Liver (tissue), 3 donors: ENCODE data around the gene PPP6R2.

ENCODE experiments used
- GABPA ChIP-seq, 2 donors: IDR thresholded peaks in 1 of 2; conservative IDR thresholded peaks in 1 of 2; 2 replicates each; pipeline ENCODE4 v1.6.1; 2016; ENCODE audit warnings: antibody characterized with exemption in 2 of 2, mild to moderate bottlenecking in 1 of 2, moderate library complexity in 1 of 2
- HNF4G ChIP-seq: IDR thresholded peaks from 2 replicates; pipeline ENCODE4 v1.6.1; 2016; ENCODE audit warnings: antibody characterized with exemption
- JUND ChIP-seq, 2 donors: IDR thresholded peaks; 2 replicates each; pipeline ENCODE4 v1.6.1; 2016; ENCODE audit warnings: antibody characterized with exemption in 2 of 2
- NR2F2 ChIP-seq: IDR thresholded peaks from 2 replicates; pipeline ENCODE4 v1.6.1; 2016; ENCODE audit warnings: antibody characterized with exemption
- RAD21 ChIP-seq, 2 donors: IDR thresholded peaks; 2 replicates each; pipeline ENCODE4 v1.6.1; 2016; ENCODE audit warnings: antibody characterized with exemption in 2 of 2, mild to moderate bottlenecking in 2 of 2
- YY1 ChIP-seq: IDR thresholded peaks from 2 replicates; pipeline ENCODE4 v1.6.1; 2016; ENCODE audit warnings: antibody characterized with exemption, mild to moderate bottlenecking
- TF ChIP-seq, protein P1 (sequence below): fragments of 150-350 bp; IDR thresholded peaks from 2 replicates; pipeline ENCODE4 v1.5.1; 2017; ENCODE audit warnings: improper control_type of control experiment, low read depth, low read length; ENCODE audit not compliant: missing input control
- donor health status: healthy.
- donor health status: healthy.

GRCh38 chr22:50302041-50302541, 41.0 kb upstream of the PPP6R2 start:
- TF ChIP-seq JUND (IDR thresholded peaks at IDR 0.05) (no peak), RAD21 (IDR thresholded peaks at IDR 0.05) (no peak), NR2F2 (no peak), GABPA (IDR thresholded peaks at IDR 0.05 in 1 of 2, conservative IDR thresholded peaks at IDR 0.05 in 1 of 2) (no peak), YY1 (no peak), HNF4G (no peak)
- TF ChIP-seq, protein P1, sequence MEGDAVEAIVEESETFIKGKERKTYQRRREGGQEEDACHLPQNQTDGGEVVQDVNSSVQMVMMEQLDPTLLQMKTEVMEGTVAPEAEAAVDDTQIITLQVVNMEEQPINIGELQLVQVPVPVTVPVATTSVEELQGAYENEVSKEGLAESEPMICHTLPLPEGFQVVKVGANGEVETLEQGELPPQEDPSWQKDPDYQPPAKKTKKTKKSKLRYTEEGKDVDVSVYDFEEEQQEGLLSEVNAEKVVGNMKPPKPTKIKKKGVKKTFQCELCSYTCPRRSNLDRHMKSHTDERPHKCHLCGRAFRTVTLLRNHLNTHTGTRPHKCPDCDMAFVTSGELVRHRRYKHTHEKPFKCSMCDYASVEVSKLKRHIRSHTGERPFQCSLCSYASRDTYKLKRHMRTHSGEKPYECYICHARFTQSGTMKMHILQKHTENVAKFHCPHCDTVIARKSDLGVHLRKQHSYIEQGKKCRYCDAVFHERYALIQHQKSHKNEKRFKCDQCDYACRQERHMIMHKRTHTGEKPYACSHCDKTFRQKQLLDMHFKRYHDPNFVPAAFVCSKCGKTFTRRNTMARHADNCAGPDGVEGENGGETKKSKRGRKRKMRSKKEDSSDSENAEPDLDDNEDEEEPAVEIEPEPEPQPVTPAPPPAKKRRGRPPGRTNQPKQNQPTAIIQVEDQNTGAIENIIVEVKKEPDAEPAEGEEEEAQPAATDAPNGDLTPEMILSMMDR = no peak
